ENCODE data around the gene C1QTNF1. TPM values are rescaled to one million over a fixed set of nuclear protein-coding genes. Genes with fewer than 3 reads are reported as not detected.

C1QTNF1 gene
- total and polyA plus RNA-seq, 2 donors (not counting 1 experiment from before 2014, with no cell fraction given): not detected

DNA sequence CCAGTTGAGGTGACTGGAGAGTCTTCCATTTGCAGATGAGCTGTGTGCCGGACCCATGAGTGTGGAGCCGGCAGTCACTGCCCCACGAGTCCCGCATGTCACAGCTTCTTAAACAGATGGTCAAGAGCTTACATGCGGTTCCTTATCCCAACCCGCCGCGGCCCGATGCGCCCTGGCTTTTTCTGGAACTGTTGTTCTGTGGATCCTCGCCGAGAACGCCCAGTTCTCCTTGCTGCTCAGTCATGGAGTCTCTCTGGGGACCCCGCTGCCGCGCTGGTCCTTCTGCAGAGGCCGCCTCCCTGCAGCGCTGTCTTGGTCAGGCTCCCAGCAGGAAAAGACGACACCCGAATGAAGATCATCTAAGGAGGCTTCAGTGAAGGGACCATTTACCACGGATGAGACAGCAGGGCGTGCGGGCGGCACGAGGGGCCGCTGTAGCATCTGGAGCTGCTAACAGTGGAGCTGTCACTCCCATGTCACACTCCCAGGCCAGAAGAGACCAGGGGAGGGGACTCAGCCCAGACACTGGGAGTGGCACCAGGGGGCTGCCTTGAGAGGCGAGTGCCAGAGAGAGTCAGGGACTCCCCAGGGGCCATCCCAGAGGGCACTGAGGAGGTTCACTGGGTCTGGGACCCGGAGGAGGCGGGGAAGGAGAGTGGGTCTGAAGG is 33.5 kb upstream of the C1QTNF1 start:
- Histone ChIP-seq H3K9me3 (ENCODE audit: control extremely low read depth in 1 of 3, control insufficient read depth in 2 of 3, insufficient read depth in 1 of 3, low read length in 2 of 3) (no peaks in the 10 kb centered on the region), H3K36me3 (replicated peaks in 1 of 2; ENCODE audit: control extremely low read depth in 1 of 2, control insufficient read depth in 1 of 2, extremely low read depth in 1 of 2, insufficient read depth in 2 of 2, low read length in 1 of 2) (peaks cover 0 to 34% of the 10 kb centered on the region in 2 experiments), H4K20me1 (ENCODE audit: control insufficient read depth, insufficient read depth, low read length, poor library complexity, severe bottlenecking) (peaks cover 27% of the 10 kb centered on the region), H3K4me3 (ENCODE audit: control extremely low read depth in 1 of 5, extremely low read depth in 1 of 5, insufficient read depth in 1 of 5, low read depth in 2 of 5, low read length in 4 of 5) (no peak overlapping the region), H3K27ac (ENCODE audit: low read length in 2 of 2) (no peak overlapping the region), H2AFZ (ENCODE audit: insufficient read depth, low read depth, low read length, poor library complexity, severe bottlenecking) (no peak overlapping the region), H3K4me1 (ENCODE audit: control insufficient read depth in 2 of 2, insufficient read depth in 2 of 2, low read length in 2 of 2) (peaks cover 15 to 16% of the 10 kb centered on the region in 2 donors), H3K27me3 (replicated peaks in 1 of 4; ENCODE audit: control extremely low read depth in 1 of 4, control insufficient read depth in 3 of 4, insufficient read depth in 4 of 4, low read length in 3 of 4) (no peaks in the 10 kb centered on the region), H3K79me2 (ENCODE audit: control insufficient read depth, insufficient read depth, low read length) (peaks cover 7% of the 10 kb centered on the region), H3K4me2 (replicated peaks; ENCODE audit: low read depth, low read length, poor library complexity, severe bottlenecking) (no peak overlapping the region), H3K9ac (ENCODE audit: low read length) (no peak overlapping the region)
- no peak overlapping the region for H3K4me3 Mint-ChIP-seq
- H3K4me1 Mint-ChIP-seq: peaks cover 18% of the 10 kb centered on the region
- WGBS (ENCODE audit: insufficient coverage): over 99% methylated on average over 29 of the region's 29 CpGs
- no peaks in the 10 kb centered on the region for H3K9me3 Mint-ChIP-seq (ENCODE audit: insufficient read depth)
- no peaks in the 10 kb centered on the region for H3K27me3 Mint-ChIP-seq
- DNase-seq: no peak
- no peak overlapping the region for H3K27ac Mint-ChIP-seq
- ChIA-PET POLR2A (no interaction called here), CTCF (no interaction called here)
- no peak for TF ChIP-seq EZH2 (IDR thresholded peaks at IDR 0.05; ENCODE audit: borderline replicate concordance, insufficient read depth, low read depth, low read length, poor library complexity, severe bottlenecking)
- TF ChIP-seq, protein P1, sequence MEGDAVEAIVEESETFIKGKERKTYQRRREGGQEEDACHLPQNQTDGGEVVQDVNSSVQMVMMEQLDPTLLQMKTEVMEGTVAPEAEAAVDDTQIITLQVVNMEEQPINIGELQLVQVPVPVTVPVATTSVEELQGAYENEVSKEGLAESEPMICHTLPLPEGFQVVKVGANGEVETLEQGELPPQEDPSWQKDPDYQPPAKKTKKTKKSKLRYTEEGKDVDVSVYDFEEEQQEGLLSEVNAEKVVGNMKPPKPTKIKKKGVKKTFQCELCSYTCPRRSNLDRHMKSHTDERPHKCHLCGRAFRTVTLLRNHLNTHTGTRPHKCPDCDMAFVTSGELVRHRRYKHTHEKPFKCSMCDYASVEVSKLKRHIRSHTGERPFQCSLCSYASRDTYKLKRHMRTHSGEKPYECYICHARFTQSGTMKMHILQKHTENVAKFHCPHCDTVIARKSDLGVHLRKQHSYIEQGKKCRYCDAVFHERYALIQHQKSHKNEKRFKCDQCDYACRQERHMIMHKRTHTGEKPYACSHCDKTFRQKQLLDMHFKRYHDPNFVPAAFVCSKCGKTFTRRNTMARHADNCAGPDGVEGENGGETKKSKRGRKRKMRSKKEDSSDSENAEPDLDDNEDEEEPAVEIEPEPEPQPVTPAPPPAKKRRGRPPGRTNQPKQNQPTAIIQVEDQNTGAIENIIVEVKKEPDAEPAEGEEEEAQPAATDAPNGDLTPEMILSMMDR (IDR thresholded peaks at IDR 0.05): no peak
- no peak for ATAC-seq (ENCODE audit: low read depth)
- intact Hi-C loops (cut with micrococcal nuclease): loop anchor here (10.0 kb wide), 1 partner anchor 54 kb away; no protein-coding TSS in a partner anchor

DNA sequence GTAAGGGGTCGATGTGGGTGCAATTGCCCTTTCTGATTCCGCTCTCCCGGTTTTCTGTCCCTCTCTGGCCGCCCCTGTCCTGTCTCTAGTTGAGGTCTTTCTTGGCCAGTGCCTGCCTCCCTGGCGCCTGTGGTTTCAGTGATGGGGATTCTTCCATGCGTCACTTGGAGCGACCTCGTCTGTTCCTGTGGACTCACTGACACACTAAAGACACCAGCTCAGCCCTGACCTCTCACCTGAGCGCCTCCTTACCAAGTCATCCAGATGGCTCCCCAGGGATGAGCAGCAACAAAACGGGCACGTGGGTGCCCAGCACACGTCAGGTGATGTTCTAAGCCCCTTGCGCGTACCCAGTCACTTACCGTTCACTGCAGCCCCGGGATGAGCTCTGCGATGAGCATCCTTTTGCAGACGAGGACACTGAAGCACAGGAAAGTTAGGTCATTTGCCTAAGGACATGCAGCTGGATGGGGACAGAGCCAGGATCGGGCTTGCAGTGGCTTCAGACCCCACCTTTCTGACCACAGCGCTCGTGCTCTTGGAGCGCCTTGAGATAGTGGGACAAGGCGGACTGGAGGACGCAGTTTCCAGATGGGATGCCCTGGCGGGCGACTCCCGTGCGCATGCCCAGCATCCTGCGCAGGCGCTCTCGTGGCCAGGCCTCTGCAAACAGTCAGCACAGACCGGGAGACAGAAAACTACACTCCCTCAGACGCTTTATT is 32.8 kb upstream of the C1QTNF1 start:
- H3K9me3 Mint-ChIP-seq (ENCODE audit: insufficient read depth): no peaks in the 10 kb centered on the region
- DNase-seq: no peak
- H3K79me2 ChIP-seq (ENCODE audit: control insufficient read depth, insufficient read depth, low read length): peaks cover 7% of the 10 kb centered on the region
- no peak overlapping the region for H3K9ac ChIP-seq (ENCODE audit: low read length)
- no peaks in the 10 kb centered on the region for H3K27me3 Mint-ChIP-seq
- no peak overlapping the region for H3K27ac Mint-ChIP-seq
- CTCF ChIA-PET: interaction anchor here (1.1 kb wide), 1 partner anchor 51 kb away, joined by 4 read pairs; no protein-coding TSS in a partner anchor
- intact Hi-C loops (cut with micrococcal nuclease): loop anchor here (10.0 kb wide), 1 partner anchor 54 kb away; no protein-coding TSS in a partner anchor
- no peaks in the 10 kb centered on the region for H3K27me3 ChIP-seq (replicated peaks in 1 of 4; ENCODE audit: control extremely low read depth in 1 of 4, control insufficient read depth in 3 of 4, insufficient read depth in 4 of 4, low read length in 3 of 4)
- POLR2A ChIA-PET: no interaction called here
- no peak overlapping the region for H3K27ac ChIP-seq (ENCODE audit: low read length in 2 of 2)
- no peak overlapping the region for H3K4me3 Mint-ChIP-seq
- no peak for ATAC-seq (ENCODE audit: low read depth)
- H3K4me1 Mint-ChIP-seq: peaks cover 13% of the 10 kb centered on the region
- peaks cover 0 to 40% of the 10 kb centered on the region in 2 experiments for H3K36me3 ChIP-seq (replicated peaks in 1 of 2; ENCODE audit: control extremely low read depth in 1 of 2, control insufficient read depth in 1 of 2, extremely low read depth in 1 of 2, insufficient read depth in 2 of 2, low read length in 1 of 2)
- H3K4me2 ChIP-seq (replicated peaks; ENCODE audit: low read depth, low read length, poor library complexity, severe bottlenecking): no peak overlapping the region
- no peak for TF ChIP-seq EZH2 (IDR thresholded peaks at IDR 0.05; ENCODE audit: borderline replicate concordance, insufficient read depth, low read depth, low read length, poor library complexity, severe bottlenecking)
- TF ChIP-seq, protein P1 (IDR thresholded peaks at IDR 0.05): no peak
- no peaks in the 10 kb centered on the region for H3K9me3 ChIP-seq (ENCODE audit: control extremely low read depth in 1 of 3, control insufficient read depth in 2 of 3, insufficient read depth in 1 of 3, low read length in 2 of 3)
- no peak overlapping the region for H2AFZ ChIP-seq (ENCODE audit: insufficient read depth, low read depth, low read length, poor library complexity, severe bottlenecking)
- 97% methylated on average over 28 of the region's 33 CpGs for WGBS (ENCODE audit: insufficient coverage)
- peaks cover 10% of the 10 kb centered on the region in 2 donors for H3K4me1 ChIP-seq (ENCODE audit: control insufficient read depth in 2 of 2, insufficient read depth in 2 of 2, low read length in 2 of 2)
- H3K4me3 ChIP-seq (ENCODE audit: control extremely low read depth in 1 of 5, extremely low read depth in 1 of 5, insufficient read depth in 1 of 5, low read depth in 2 of 5, low read length in 4 of 5): no peak overlapping the region
- H4K20me1 ChIP-seq (ENCODE audit: control insufficient read depth, insufficient read depth, low read length, poor library complexity, severe bottlenecking): peaks cover 34% of the 10 kb centered on the region

Data from B cell (primary cell).